Liver (tissue), 10 donors: ENCODE measurements around the gene DNAJA3. TPM values are rescaled to one million over a fixed set of nuclear protein-coding genes. Genes with fewer than 3 reads are reported as not detected.

ENCODE experiments used
- DNase-seq: peaks from one replicate; pipeline ENCODE4 v3.0.0-alpha.2; 2017; ENCODE audit warnings: low spot score
- H3K27ac ChIP-seq, 2 donors: one replicate each; pipeline ENCODE4 v1.7.0; 2013; ENCODE audit warnings: inconsistent platforms in 2 of 2, low read length in 2 of 2, control low read depth in 1 of 2, low read depth in 1 of 2, mild to moderate bottlenecking in 1 of 2
- H3K27me3 ChIP-seq, 4 donors: one replicate each; pipeline versions ENCODE4 v1.6.1 to v1.7.0; 2013; ENCODE audit warnings: low read length in 3 of 4, inconsistent platforms in 1 of 4, mild to moderate bottlenecking in 1 of 4, moderate library complexity in 1 of 4; ENCODE audit not compliant: control insufficient read depth in 4 of 4, insufficient read depth in 4 of 4
- H3K36me3 ChIP-seq, 4 donors: one replicate each; pipeline versions ENCODE4 v1.6.1 to v1.7.0; 2013; ENCODE audit warnings: low read length in 3 of 4, mild to moderate bottlenecking in 3 of 4, low read depth in 1 of 4, moderate library complexity in 1 of 4; ENCODE audit not compliant: control insufficient read depth in 4 of 4, insufficient read depth in 3 of 4
- H3K4me1 ChIP-seq, 4 donors: one replicate each; pipeline versions ENCODE4 v1.6.1 to v1.7.0; 2013; ENCODE audit warnings: low read length in 3 of 4, mild to moderate bottlenecking in 3 of 4, moderate library complexity in 1 of 4; ENCODE audit not compliant: control insufficient read depth in 4 of 4, insufficient read depth in 4 of 4
- H3K4me3 ChIP-seq, 3 donors: one replicate each; pipeline versions ENCODE4 v1.6.1 to v1.7.0; 2013; ENCODE audit warnings: low read length in 3 of 3, control low read depth in 1 of 3, low read depth in 1 of 3, mild to moderate bottlenecking in 1 of 3
- H3K9ac ChIP-seq, 2 donors: one replicate each; pipeline ENCODE4 v1.7.0; 2013; ENCODE audit warnings: low read length in 2 of 2, mild to moderate bottlenecking in 2 of 2, moderate library complexity in 2 of 2, control low read depth in 1 of 2, low read depth in 1 of 2
- H3K9me3 ChIP-seq, 4 donors: one replicate each; pipeline versions ENCODE4 v1.6.1 to v1.7.0; 2013; ENCODE audit warnings: low read length in 3 of 4; ENCODE audit not compliant: control insufficient read depth in 4 of 4
- ATF3 ChIP-seq: IDR thresholded peaks from 2 replicates; pipeline ENCODE4 v1.6.1; 2016; ENCODE audit warnings: antibody characterized with exemption
- EGR1 ChIP-seq, 2 donors: IDR thresholded peaks; 2 replicates each; pipeline ENCODE4 v1.6.1; 2016 to 2018; ENCODE audit warnings: antibody characterized with exemption in 2 of 2, low read depth in 2 of 2
- HNF4A ChIP-seq, 2 donors: conservative IDR thresholded peaks; 2 replicates each; pipeline ENCODE4 v1.6.1; 2016; ENCODE audit warnings: antibody characterized with exemption in 2 of 2, mild to moderate bottlenecking in 2 of 2
- NR2F2 ChIP-seq: IDR thresholded peaks from 2 replicates; pipeline ENCODE4 v1.6.1; 2016; ENCODE audit warnings: antibody characterized with exemption
- RAD21 ChIP-seq, 2 donors: IDR thresholded peaks; 2 replicates each; pipeline ENCODE4 v1.6.1; 2016; ENCODE audit warnings: antibody characterized with exemption in 2 of 2, mild to moderate bottlenecking in 2 of 2
- TAF1 ChIP-seq: conservative IDR thresholded peaks from 2 replicates; pipeline ENCODE4 v1.6.1; 2016; ENCODE audit warnings: antibody characterized with exemption, mild to moderate bottlenecking
- ZBTB33 ChIP-seq: IDR thresholded peaks from 2 replicates; pipeline ENCODE4 v1.6.1; 2016; ENCODE audit warnings: antibody characterized with exemption
- WGBS: extraction: QIAGEN DNeasy Blood & Tissue Kit; methylation state at CpG from one replicate; pipeline ENCODE4 v1.1.7; 2013; 5-methylcytosine and 5-hydroxymethylcytosine counted together
- polyA plus RNA-seq, 2 donors: library from polyadenylated mRNA; stranded (reverse) in 1 of 2; unstranded in 1 of 2; fragments of 200-250 nt in 1 of 2; fragments of >200 nt in 1 of 2; fragmentation: Nextera tagmentation in 1 of 2; extraction: Ambion mirVana in 1 of 2; gene quantifications; one replicate each; pipeline versions ENCODE4 v1.2.1 to v1.2.3, GENCODE V29; 2013 to 2015
- small RNA-seq: library from RNA; depleted of rRNA; stranded (forward); fragments of <200 nt; gene quantifications from one replicate; pipeline ENCODE3, GENCODE V24; 2014
- total RNA-seq, 2 donors: library from RNA; depleted of rRNA; stranded (reverse); fragments of >200 nt; gene quantifications; one replicate each; pipeline ENCODE4 v1.2.3, GENCODE V29; 2014
- TF ChIP-seq, protein P1 (sequence below): fragments of 150-350 bp; IDR thresholded peaks from 2 replicates; pipeline ENCODE4 v1.5.1; 2017; ENCODE audit warnings: improper control_type of control experiment, low read depth, low read length; ENCODE audit not compliant: missing input control
- donor health status: healthy.
- donor health status: healthy.
- donor health status: healthy.
- donor health status: healthy.
- donor health status: healthy.

DNAJA3 gene
- total and polyA plus RNA-seq, 4 donors, result 39.6 to 86.3 (median 65.6) TPM

DNA sequence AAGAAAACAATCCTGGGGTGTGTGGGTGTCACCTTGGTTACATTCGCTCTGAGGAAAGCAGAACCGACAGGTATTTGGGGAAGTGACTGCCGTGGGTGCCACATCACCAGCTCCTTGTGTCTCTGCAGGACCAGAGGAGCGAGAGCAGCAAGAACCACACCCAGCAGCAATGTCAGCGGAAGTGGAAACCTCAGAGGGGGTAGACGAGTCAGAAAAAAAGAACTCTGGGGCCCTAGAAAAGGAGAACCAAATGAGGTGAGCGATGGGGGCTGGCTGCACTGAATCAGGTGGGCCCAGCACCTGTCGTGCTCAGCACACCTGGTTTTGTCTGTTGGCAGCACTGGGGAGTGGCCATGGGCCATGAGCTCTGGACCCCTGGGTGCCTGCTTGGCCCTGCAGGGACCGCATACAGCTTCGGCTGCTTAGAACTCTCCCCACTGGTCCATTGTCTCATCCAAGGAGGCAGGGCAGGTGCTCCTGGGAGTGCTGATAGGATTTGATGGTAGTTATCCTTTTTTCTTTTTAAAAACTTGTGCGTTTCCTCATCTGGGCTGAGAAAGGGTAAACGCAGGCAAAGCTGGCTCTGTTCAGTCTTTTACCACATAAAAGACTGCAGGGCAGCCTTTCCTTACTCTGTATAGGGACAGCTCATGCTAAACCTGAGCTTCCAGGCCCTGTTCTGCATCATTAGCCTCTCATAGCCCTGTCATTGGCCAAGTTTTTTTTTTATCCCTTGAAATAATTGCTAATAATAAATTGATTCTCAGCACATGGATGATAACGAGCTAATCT, 79.9 kb downstream of the DNAJA3 start:
- H3K27me3 ChIP-seq, result no peaks in the 10 kb centered on the region
- H3K4me3 ChIP-seq, result no peak overlapping the region
- TF ChIP-seq, protein P1, sequence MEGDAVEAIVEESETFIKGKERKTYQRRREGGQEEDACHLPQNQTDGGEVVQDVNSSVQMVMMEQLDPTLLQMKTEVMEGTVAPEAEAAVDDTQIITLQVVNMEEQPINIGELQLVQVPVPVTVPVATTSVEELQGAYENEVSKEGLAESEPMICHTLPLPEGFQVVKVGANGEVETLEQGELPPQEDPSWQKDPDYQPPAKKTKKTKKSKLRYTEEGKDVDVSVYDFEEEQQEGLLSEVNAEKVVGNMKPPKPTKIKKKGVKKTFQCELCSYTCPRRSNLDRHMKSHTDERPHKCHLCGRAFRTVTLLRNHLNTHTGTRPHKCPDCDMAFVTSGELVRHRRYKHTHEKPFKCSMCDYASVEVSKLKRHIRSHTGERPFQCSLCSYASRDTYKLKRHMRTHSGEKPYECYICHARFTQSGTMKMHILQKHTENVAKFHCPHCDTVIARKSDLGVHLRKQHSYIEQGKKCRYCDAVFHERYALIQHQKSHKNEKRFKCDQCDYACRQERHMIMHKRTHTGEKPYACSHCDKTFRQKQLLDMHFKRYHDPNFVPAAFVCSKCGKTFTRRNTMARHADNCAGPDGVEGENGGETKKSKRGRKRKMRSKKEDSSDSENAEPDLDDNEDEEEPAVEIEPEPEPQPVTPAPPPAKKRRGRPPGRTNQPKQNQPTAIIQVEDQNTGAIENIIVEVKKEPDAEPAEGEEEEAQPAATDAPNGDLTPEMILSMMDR, result no peak
- TF ChIP-seq NR2F2 (no peak), RAD21 (IDR thresholded peaks at IDR 0.05) (no peak), ATF3 (no peak), EGR1 (IDR thresholded peaks at IDR 0.05; ENCODE audit: low read depth in 2 of 2) (no peak), HNF4A (conservative IDR thresholded peaks at IDR 0.05) (no peak), TAF1 (no peak), ZBTB33 (no peak)
- peaks cover 3 to 16% (median 9%) of the 10 kb centered on the region in 4 donors for H3K4me1 ChIP-seq
- H3K9ac ChIP-seq, result no peak overlapping the region
- no peak for DNase-seq
- H3K9me3 ChIP-seq, result no peaks in the 10 kb centered on the region
- H3K27ac ChIP-seq, result peak overlapping the region; percentile 26 to 39
- 80% methylated on average over 13 of the region's 13 CpGs for WGBS
- peaks cover 15 to 28% (median 23%) of the 10 kb centered on the region in 4 donors for H3K36me3 ChIP-seq

Small RNAs within 50 kb of the gene (small RNA-seq; reads per million reads assigned to genes)
- not detected for gene AC012676.2

Other genes starting within 250 kb of the DNAJA3 start
- under 1 TPM; 0.14 to 0.17 TPM for gene SRL, start 183.8 kb upstream of the DNAJA3 start, total RNA-seq
- gene SRL, start 183.8 kb upstream of the DNAJA3 start, polyA plus RNA-seq, result under 1 TPM; 0.17 to 0.22 TPM
- gene TFAP4, start 152.8 kb upstream of the DNAJA3 start, total RNA-seq, result 1 to 10 TPM; 2.8 to 3.8 TPM
- 1 to 10 TPM; 1.5 to 3.5 TPM for gene TFAP4, start 152.8 kb upstream of the DNAJA3 start, polyA plus RNA-seq
- gene GLIS2, start 109.8 kb upstream of the DNAJA3 start, total RNA-seq, result 1 to 10 TPM; 1.0 to 1.2 TPM
- 1 to 10 TPM in 1 of 2 donors, under 1 TPM in 1; 0.68 to 1.4 TPM for gene GLIS2, start 109.8 kb upstream of the DNAJA3 start, polyA plus RNA-seq
- 10 to 100 TPM; 14.0 to 23.8 TPM for gene PAM16, start 74.5 kb upstream of the DNAJA3 start, total RNA-seq
- gene PAM16, start 74.5 kb upstream of the DNAJA3 start, polyA plus RNA-seq, result 10 to 100 TPM; 35.3 to 70.5 TPM
- 10 to 100 TPM; 19.7 to 22.7 TPM for gene VASN, start 54.0 kb upstream of the DNAJA3 start, total RNA-seq
- 10 to 100 TPM in 1 of 2 donors, 1 to 10 TPM in 1; 6.2 to 26.9 TPM for gene VASN, start 54.0 kb upstream of the DNAJA3 start, polyA plus RNA-seq
- gene CORO7, start 9.3 kb upstream of the DNAJA3 start, total RNA-seq, result 10 to 100 TPM; 16.0 to 21.5 TPM
- gene CORO7, start 9.3 kb upstream of the DNAJA3 start, polyA plus RNA-seq, result 10 to 100 TPM in 1 of 2 donors, 1 to 10 TPM in 1; 7.3 to 10.0 TPM
- 10 to 100 TPM; 20.1 to 21.8 TPM for gene NMRAL1, start 48.8 kb downstream of the DNAJA3 start, total RNA-seq
- 10 to 100 TPM; 34.8 to 45.4 TPM for gene NMRAL1, start 48.8 kb downstream of the DNAJA3 start, polyA plus RNA-seq
- 10 to 100 TPM; 11.4 to 45.7 TPM for gene HMOX2, start 50.5 kb downstream of the DNAJA3 start, total RNA-seq
- 10 to 100 TPM; 77.3 to 81.5 TPM for gene HMOX2, start 50.5 kb downstream of the DNAJA3 start, polyA plus RNA-seq
- gene CDIP1, start 112.9 kb downstream of the DNAJA3 start, total RNA-seq, result 1 to 10 TPM; 4.4 to 8.4 TPM
- 10 to 100 TPM; 15.7 to 18.6 TPM for gene CDIP1, start 112.9 kb downstream of the DNAJA3 start, polyA plus RNA-seq
- under 1 TPM; 0.09 to 0.25 TPM for gene C16orf96, start 130.5 kb downstream of the DNAJA3 start, total RNA-seq
- under 1 TPM; 0.06 to 0.07 TPM for gene C16orf96, start 130.5 kb downstream of the DNAJA3 start, polyA plus RNA-seq
- gene UBALD1, start 189.0 kb downstream of the DNAJA3 start, total RNA-seq, result 1 to 10 TPM; 4.5 to 6.9 TPM
- gene UBALD1, start 189.0 kb downstream of the DNAJA3 start, polyA plus RNA-seq, result 10 to 100 TPM in 1 of 2 donors, 1 to 10 TPM in 1; 8.2 to 22.4 TPM
- 10 to 100 TPM; 15.9 to 35.7 TPM for gene MGRN1, start 199.0 kb downstream of the DNAJA3 start, total RNA-seq
- gene MGRN1, start 199.0 kb downstream of the DNAJA3 start, polyA plus RNA-seq, result 10 to 100 TPM; 21.9 to 29.9 TPM